ENCODE measurements around the gene CSRP1.
A peak's percentile ranks its signal among the peaks of the same experiment; 100 is the strongest.
"Not testable (repeated sequence)": the region's sequence is repeated elsewhere in the genome, so short reads cannot be mapped to it uniquely, and the experiment has no call there.

The CSRP1 gene

GRCh38 chr1:201495551-201496295 lies 11.2 kb downstream of the CSRP1 start:
- DNase-seq = no peak

DNA sequence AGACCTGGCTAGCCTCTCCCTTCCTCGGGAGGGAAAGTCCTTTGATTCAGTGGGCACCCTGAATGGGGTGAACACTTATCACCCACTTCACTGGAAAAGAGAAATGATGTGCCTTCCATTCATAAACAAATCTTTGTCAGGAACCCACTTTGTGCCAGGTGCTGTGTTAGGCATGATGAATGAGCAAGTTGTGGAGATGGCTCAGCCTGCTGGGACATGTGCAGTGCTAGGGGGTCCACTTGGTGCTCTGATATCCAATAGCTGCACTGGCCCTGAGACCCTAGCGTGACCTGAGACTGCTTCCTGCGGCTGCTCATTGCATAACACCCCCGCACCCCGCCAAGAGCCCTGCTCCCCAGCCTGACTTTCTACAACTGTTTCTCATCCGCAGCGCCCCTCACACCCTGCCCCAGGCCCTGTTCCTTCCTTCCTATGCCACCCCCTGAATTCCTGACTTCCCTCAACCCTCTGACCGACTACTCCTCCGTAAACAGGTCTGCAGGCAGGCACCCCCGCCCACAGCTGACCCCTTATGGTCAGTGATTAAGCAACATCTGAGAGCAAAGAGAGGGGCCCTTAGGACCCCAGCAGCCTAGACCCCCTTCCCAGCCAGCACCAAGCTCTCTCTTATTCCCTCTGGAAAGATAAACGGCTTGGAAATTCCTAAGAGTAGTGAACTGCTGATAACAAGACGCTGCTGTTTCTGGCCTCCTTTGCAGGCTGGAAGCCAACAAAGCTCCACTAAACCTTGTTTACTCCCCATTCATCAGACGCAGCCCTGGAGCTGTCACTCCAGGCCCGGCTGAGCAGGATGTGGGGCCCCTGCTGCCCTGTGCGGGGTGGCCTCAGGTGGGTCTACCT lies 12.9 kb downstream of the CSRP1 start:
- DNase-seq = no peak

DNA sequence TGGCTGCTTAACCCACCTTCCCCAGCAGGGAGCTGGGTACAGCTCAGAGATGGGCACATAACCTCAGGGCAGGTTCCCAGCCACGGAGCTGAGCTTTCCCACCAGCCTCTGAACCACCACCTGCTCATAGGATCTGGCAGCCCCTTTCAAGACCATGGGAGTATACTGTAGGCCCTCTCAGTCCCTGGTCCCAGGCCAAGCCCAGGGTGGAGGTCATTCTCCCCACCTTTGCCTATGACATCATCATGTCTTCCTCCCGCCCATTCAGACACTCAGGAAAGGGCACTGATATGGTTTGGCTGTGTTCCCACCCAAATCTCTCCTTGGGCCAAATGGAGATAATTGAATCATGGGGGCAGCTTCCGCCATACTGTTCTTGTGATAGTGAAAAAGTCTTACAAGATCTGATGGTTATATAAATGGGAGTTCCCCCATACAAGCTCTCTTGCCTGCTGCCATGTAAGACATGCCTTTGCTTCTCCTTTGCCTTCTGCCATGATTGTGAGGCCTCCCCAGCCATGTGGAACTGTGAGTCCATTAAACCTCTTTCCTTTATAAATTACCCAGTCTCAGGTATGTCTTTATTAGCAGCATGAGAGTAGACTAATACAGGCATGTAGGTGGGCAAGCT lies 13.8 kb downstream of the CSRP1 start:
- not testable (repeated sequence) for DNase-seq

- DNase-seq = no peak
Observed at GRCh38 chr1:201491896-201492511, 14.9 kb downstream of the CSRP1 start.

GRCh38 chr1:201490708-201491131 lies 16.2 kb downstream of the CSRP1 start:
- DNase-seq = no peak

GRCh38 chr1:201489643-201490261 lies 17.2 kb downstream of the CSRP1 start:
- DNase-seq = no peak

GRCh38 chr1:201488830-201489589 lies 17.9 kb downstream of the CSRP1 start:
- DNase-seq = no peak

DNA sequence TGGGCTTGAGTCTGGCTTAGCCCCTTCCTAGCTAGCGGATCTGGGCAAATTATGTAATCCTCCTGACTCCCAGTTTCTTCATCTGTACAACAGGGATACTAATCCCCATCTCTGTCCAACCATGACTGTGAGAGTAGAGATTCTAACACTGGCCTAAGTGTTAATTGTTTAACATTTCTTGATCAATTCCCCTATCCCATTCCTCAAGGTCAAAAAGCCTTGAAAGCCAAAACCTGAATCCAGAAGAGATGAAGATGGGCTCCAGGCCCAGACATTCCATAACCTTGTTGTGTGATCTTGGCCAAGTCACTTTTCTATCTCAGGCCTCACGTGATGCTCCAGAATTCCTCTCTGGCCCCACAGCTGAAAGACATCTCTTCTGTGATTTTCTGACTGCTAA lies 19.2 kb downstream of the CSRP1 start:
- DNase-seq = no peak

- no peak for DNase-seq
Observed at GRCh38 chr1:201486187-201486586, 20.7 kb downstream of the CSRP1 start.

GRCh38 chr1:201485184-201485774 lies 21.6 kb downstream of the CSRP1 start:
- no peak for DNase-seq

GRCh38 chr1:201483373-201483949 lies 23.5 kb downstream of the CSRP1 start:
- no peak for DNase-seq

GRCh38 chr1:201482755-201483154 lies 24.2 kb downstream of the CSRP1 start:
- no peak for DNase-seq

DNA sequence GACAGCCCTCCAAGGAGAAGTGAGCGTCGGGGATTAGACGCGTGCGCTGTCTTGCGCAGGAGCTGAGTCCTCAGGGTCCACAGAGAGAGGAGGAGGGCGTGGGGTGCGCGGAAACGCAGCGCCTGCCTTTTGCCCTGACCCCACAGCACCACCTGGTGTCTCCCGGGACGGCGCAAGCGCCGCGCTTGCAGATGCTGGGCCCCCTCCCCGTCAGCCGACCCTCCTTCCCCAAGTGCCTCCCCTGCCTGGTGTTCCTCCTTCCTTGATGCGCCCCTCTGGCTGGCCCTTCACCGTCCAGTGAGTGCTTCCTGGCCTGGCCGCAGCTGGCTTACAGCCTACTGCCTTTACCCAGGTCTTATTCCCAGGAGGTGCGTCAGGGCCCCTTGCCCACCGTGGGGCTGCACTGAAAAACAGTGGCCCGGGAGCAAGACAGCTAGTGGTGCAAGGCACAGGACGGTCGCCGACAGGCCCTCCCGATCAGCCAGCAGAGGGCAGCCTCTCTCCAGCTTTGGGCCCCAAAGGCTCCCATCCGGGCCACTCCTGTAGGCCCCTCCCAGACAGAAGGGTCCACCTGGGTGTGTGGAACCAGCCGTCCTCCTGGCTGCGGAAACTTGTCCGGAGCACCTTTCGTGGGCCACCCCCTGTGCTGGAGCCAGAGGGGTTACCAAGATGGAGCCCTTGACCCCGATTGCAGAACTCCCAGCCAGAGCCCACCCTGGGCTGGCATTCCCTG lies 25.0 kb downstream of the CSRP1 start:
- peak; percentile 91 for DNase-seq

- no peak for DNase-seq
Observed at GRCh38 chr1:201481004-201481380, 25.9 kb downstream of the CSRP1 start.

- peak; percentile 86 for DNase-seq
Observed at GRCh38 chr1:201480231-201481003, 26.5 kb downstream of the CSRP1 start.

DNA sequence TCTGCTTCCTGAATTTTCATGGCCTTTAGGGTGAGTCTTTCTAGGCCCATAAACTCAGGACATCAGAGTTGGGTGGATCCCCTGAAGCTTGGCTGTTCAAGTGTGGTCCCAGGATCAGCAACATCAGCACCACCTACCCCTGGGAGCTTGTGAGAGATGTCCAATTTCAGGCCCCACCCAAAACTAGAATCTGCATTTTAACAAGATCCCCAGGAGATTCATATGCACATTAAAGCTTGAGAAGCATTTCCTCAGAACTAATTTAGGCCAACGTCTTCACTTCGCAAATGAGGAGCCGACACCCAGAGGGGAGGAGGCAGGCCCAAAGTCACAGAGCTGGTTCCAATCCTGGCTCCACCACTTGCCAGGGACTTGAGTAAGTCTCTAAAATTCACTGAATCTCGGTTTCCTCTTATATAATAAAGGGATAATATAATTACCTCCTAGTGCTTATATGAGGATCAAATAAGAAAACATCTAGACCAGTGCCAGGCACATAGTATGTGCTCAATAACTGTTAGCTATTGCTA lies 27.7 kb downstream of the CSRP1 start:
- no peak for DNase-seq

DNA sequence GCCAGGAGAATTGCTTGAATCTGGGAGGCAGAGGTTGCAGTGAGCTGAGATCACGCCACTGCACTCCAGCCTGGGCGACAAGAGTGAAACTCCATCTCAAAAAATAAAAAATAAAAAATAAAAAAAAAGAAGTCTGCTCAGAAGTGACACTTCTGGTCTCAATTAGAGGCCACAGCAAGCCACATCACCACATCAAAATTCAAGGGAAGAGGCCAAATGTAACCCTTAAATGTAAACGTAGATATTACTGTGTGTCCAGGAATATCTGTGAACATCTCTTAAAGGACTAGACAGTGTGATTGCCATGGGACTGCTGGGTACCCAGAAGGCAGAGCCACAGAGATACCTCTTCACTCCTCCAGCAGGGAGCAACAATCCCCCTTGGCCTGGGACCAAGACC lies 28.3 kb downstream of the CSRP1 start:
- DNase-seq = not testable (repeated sequence)

DNA sequence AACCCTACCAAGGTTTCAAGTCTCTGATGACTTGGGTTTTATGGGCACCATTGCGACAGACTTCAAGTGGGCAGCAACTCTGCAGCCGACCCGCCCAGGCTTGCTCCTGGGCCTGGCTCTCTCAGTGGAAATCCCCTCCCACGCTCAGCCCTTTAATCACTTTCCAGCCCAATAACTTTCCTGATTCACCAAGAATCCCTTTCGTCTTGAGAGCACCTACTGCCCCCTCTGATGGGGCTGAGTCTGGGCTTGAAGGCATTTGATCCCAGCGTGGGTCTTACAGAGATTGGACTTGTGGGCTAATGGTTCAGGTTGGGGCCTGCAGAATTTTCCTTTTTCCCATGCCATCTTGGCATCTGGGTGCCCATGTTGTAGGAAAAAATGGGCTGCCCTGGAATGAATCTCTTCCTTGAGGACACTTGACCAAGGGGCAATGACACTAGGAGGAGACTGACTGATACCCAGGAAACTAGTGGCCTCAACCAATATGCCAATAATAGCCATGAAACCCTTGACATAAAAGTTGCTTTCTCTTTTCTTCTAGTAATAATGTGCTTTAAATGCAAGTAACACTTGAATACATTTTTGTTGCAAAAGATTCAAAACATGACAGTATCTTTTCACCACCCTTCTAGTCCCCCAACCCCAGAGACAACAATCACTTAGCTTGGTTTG lies 30.1 kb downstream of the CSRP1 start:
- no peak for DNase-seq

All from NCI-H1694 treated with DMSO at 0.1 percent for 48 hours (cell line).